HG03457 (cell line): ENCODE results near the gene RMI2.

Source experiments
- ATAC-seq: cut with Tn5 transposase; IDR thresholded peaks from one replicate; pipeline ENCODE4 v1.9.1; 2021; ENCODE audit warnings: moderate number of reproducible peaks; ENCODE audit not compliant: unreplicated experiment

The RMI2 gene

DNA sequence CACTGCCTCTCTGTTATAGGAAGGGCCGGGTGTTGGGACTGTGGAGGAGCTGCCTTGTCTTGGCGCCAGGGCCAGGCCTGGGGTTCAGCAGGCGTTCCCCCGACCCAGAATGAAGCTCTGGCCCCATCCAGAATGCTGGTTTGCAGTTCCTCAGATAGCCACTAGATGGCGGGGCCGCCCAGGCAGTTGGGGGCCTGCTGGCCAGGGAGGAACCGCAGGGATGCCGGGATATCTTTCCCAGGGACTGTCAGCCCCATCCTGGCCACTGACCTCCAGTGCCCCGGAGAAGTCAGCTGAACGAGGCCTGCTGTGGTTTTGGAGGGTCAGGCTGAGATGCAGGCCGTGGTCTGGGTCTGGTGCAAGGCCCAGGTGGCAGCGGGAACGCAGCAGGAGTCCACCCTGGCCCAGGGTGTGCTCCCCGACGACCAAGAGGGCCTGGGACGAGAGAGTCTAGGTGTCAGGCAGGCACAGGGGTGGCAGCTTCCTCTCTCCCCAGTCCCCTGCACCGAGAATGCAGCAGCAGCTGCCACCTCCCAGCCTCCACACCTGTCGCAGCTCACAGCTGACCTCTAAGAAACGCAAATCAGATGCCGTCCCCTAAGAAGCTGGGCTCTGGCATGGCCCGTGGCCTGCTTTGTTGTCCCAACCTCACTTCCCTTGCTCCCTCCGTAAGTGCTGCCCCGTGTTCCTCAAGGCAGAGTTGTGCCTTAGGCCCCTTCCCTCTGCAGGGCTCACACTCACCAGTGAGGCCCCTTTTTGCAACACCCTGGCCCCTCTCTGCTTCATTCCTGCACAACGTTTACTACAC, 51.2 kb downstream of the RMI2 start:
- no peak for ATAC-seq

DNA sequence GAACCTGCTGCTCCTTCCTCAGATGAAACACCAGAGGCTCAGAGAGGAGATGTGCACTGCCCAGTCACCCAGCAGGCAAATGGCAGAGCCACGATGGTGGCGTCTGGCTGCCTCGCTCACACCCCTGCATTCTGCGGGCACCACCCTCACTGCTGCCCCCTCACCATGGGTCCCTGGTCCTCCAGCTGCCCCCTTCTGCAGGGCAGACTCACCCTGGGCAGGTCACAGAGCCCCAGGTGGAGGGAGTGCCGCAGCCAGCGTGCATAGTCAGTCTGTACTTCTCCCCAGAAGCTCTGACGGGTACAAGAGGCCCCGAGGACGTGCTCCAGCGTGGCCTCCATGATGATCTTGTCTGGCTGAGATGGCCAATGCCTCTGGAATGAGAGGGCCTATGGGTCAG, 52.9 kb downstream of the RMI2 start:
- no peak for ATAC-seq

- ATAC-seq: no peak
Measured at GRCh38 chr16:11398851-11399250, 53.6 kb downstream of the RMI2 start.

DNA sequence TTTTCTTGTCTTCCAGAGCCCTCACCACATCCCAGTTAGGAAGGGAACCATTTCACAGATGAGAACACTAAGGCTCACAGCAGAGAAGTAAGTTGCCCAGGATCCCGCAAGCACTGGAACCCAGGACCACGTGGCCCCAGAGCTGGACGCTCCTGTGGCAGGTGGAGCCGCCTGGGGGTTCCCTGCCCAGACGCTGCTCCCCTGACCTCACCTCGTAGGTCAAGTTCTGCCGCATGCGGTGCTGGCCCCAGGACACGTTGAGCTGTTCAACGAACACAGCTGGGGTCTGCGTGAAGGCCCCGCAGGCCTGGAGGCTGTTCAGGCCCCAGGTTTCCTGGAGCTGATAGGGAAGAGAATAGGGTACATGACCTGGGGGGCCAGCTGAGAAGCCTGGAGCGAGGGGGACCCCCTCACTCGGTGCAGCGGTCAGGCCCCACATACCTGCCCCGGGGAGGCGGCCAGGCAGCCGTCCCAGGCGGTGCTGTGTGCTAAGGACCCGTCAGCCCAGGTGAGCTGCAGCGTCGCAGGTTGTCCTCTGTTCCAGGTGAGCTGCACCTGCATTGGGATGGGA, 54.1 kb downstream of the RMI2 start:
- no peak for ATAC-seq

GRCh38 chr16:11400076-11400475, 54.8 kb downstream of the RMI2 start:
- ATAC-seq: no peak
